A673 (cell line): Measurements from ENCODE around the gene MGAT5.

Source experiments
- CTCF ChIP-seq: fragments of 300-800, 200-600 bp; sonication (generic); conservative IDR thresholded peaks from 2 replicates; pipeline ENCODE4 v1.5.1; 2017; ENCODE audit warnings: low read depth, mild to moderate bottlenecking, antibody characterized with exemption, low read length, moderate library complexity, mixed read lengths
- EZH2 ChIP-seq: fragments of 200-600 bp; sonication (generic); IDR thresholded peaks from 2 replicates; pipeline ENCODE4 v1.6.1; 2017; ENCODE audit warnings: borderline replicate concordance, low read depth, mild to moderate bottlenecking, mixed read lengths, antibody characterized with exemption, low read length; ENCODE audit not compliant: poor library complexity, severe bottlenecking

- TF ChIP-seq CTCF: no peak
- no peak for TF ChIP-seq EZH2
These were observed 38.6 kb downstream of the MGAT5 start for GRCh38 chr2:134292514-134292913.
